HG02763 (cell line): ENCODE data around the gene RRP7A.
"Not testable (repeated sequence)": the region's sequence is repeated elsewhere in the genome, so short reads cannot be mapped to it uniquely, and the experiment has no call there.

Experiments
- ATAC-seq: cut with Tn5 transposase; IDR thresholded peaks from one replicate; pipeline ENCODE4 v1.9.1; 2021; ENCODE audit warnings: mild to moderate bottlenecking, moderate library complexity; ENCODE audit not compliant: unreplicated experiment

RRP7A gene

DNA sequence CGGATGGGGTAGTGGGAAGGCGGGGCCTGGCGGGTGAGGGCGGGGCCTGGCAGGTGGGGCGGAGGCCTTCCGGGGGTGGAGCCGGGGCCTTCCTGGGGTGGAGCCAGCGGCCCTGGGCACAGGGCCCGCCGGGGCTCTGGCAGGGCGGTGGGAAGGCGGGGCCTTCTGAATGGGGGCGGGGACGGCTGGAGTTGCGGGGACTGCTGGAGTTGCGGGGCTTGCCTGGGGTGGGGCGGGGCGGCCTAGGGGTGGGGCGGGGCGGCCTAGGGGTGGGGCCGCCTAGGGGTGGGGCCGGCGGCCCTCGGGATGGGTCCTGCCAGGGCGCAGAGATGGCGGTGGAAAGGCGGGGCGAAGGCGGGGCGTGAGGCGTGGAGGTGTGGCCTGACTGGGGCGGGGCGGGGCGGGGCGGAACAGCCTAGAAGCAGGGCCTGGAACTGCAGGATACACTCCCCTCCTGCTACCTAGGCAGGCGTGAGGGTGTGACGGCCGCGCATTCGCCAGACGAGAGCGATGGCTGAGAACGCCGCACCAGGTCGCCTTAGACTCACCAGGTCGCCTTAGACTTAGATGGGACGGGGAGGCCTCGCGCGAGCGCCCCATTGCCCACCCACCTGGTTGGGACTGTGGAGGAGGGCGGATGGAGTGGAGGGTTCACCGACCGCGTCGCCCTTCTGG is 19.3 kb downstream of the RRP7A start:
- ATAC-seq, result peak; percentile 73

DNA sequence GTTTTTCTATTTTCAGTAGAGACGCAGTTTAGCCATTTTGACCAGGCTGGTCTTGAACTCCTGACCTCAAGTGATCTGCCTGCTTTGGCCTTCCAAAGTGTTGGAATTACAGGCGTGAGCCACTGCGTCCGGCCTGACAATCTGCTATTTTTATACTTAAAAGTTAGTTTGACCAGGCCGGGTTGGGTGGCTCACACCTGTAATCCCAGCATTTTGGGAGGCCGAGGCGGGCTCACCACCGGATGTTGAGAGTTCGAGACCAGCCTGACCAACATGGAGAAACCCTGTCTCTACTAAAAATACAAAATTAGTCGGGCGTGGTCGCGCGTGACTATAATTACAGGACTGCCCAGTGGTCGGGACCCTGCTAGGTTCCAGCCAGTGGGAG is 19.8 kb downstream of the RRP7A start:
- ATAC-seq, result not testable (repeated sequence)

DNA sequence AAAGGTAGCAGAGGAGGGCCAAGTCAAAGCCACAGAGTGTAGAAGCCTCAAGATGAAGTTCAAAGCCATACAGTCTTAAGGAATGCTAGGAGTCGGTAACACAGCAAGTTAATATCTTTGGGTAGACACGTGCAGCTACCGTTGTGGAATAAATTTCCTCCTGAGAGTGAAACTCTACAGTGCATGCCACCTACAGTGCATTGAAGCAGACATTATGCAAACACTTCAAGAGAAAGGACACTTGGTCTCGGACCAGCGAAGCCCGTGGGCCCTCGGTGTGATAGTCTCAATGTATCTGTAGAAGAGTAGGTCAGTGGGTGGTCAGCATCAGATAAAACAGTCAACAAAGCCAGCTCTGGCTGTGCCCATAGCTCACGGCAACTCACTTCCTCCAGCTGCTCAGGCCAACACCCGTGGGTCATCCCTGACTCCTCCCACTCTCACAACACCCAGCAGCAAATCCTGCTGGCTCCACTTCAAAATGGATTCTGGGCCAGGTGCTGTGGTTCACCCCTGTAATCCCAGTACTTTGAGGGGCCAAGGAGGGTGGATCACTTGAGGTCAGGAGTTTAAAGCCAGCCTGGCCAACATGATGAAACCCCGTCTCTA is 24.0 kb downstream of the RRP7A start:
- not testable (repeated sequence) for ATAC-seq

DNA sequence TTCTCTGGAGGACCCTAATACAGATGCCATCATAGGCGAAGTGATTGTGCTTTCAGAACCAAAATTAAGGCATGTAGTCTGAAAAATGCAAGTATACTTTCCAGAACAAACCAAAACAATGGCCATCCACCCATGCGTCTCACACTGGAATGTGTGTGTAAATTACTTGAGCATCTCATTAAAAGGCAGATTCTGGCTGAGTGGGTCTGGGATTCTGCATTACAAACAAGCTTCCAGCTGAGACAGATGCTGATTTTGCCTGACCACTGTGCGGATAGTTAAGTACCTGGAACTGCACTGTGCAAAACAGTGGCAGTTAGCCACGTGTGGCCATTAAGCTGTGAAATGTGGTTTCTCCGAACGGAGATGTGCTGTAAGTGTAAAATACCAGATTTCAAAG is 26.2 kb downstream of the RRP7A start:
- no peak for ATAC-seq

DNA sequence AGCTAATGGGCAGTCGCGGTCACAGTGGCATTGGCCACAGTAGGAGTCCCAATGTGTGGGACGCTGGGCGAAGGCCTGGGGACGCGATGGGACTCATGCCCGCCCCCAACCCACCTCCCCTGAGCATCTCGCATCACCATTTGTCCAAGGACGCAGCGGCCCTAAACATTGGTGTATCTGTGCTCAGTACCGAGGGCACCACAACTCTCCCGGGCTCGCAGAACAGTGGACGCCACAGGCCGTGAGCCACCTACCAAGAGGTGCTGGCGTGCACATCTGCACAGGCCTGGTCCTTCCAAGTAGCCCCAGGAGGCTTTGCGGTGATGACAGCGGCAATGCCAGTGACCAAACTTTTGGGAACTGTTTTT is 27.3 kb downstream of the RRP7A start:
- ATAC-seq, result no peak

DNA sequence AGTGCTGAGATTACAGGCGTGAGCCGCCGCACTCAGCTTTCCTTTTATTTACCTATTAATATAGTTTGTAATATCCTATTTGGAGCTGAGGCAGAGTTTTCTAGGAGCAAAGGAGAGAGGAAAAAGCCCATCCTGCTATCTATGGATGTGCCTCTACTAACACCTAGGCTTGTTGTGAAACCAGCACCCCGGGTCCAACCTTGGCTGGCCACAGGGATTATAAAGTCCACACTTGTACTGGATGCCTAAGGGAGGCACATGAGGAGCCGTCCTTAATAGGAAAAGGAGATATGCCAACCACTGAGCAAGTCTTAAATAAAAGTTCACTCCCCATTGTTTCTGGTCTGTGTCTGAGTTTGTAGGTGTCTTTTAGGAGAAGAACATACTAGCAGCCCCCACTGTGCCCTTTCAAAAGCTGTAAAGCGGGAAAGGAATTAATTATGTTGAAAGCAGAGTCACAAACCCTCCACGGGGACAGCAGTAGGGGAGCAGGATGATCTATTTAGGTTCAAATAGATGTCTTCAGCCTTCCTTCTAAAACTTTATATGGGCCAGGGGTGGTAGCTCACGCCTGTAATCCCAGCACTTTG is 29.3 kb downstream of the RRP7A start:
- no peak for ATAC-seq

DNA sequence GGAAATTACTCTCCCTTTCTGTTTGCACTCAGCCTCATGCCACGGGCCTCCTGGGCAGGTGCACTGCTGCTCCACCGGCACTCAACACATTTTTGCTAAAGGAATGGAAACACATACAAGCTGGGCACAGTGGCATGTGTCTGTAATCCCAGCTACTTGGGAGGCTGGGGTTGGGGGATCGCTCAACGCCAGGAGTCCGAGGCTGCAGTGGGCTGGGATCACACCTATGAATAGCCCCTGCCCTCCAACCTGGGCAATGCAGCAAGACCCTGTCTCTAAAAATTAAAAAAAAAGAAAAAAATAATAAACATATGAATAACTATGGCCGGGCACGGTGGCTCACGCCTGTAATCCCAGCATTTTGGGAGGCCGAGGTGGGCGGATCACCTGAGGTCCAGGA is 30.6 kb downstream of the RRP7A start:
- no peak for ATAC-seq

DNA sequence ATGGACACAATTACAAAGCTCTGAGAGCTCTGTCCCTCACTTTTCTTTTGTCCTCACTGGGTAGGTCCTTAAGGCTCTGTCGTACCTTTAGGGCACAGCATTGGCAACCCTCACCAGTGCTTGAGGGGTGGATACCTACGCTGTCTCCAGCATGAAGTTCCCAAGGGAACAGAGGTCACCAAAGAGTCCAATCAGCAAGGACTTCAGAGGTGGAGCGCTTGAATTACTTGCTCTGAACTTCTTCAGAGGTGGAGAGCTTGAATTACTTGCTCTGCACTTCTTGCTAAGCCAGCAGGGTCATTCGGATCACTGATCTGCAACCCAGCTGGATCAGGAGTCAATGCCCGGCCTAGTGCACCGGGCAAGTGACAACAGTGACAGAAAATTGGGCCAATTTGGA is 35.1 kb downstream of the RRP7A start:
- no peak for ATAC-seq

DNA sequence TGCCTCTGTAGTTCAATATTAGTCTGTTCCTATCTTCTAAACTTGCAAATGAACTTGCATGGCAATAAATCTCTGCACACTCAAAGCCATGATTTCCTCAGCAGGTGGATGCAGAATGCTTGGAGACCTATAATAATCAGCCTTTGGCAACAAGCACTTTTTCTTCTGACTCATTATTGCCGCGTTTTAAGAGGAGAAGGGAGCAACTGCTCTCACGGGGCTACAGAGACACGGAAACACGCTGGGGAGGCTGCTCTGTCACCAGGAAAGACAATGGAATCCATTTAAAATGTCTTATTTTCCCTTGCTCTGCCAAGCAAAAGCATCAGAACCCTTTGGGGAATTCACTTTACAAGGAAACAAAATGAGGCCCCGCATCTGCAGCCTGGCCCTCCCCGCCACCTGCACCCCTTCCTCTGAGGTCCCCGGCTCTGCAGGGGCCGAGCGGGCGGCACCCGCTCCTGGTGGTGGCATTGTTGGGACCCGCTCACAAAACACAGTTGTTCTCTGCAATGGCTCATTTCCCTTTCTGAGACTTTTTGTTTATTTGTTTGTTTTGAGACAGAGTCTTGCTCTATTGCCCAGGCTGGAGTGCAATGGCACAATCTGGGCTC is 35.9 kb downstream of the RRP7A start:
- not testable (repeated sequence) for ATAC-seq

DNA sequence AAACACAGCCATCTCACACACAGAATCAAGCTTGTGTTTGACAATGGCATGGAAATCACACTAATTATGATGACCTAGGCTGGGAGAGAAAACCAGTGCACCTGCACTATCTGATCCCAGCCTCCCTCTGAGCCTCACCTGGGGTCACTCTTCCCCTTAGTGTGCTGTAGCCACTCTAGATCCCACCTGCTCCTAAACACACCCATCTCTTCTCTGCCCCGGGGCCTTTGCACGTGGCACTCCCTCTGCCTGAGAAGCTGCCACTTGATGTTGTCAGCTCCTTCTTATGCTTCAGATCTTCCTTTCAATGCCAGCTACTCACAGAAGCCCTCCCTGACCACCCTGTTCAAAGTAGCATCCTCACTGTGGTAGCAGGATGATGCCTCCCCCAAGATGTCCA is 44.5 kb downstream of the RRP7A start:
- ATAC-seq, result no peak

DNA sequence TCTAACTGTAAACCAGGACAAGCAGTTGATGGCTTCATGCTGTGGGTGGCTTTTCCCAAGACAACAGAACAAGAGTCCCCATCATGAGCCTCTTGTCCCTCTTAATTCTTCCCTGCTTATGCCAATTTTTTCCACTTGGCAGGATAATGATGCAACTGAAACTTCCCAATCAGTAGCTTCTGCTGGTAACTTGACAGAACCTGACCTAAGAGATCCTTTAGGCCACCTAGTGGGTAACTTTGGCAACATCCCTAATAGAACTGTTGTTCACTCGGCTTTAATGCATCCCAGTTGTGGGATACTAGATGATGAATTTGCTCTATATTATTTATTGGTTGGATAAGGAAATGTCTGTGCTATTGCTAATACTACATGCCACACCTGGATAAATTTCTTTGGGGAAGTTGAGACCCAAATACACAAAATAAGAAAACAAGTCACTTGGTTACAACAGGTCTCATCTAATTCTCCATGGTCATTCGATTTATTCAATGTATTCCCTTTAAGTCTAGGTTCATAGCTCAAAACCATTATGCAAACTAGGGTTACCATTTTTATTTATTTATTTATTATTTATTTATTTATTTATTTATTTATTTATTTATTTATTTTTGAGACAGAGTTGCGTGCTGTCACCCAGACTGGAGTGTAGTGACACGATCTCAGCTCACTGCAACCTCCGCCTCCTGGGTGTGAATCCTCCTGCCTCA is 46.0 kb downstream of the RRP7A start:
- no peak for ATAC-seq

DNA sequence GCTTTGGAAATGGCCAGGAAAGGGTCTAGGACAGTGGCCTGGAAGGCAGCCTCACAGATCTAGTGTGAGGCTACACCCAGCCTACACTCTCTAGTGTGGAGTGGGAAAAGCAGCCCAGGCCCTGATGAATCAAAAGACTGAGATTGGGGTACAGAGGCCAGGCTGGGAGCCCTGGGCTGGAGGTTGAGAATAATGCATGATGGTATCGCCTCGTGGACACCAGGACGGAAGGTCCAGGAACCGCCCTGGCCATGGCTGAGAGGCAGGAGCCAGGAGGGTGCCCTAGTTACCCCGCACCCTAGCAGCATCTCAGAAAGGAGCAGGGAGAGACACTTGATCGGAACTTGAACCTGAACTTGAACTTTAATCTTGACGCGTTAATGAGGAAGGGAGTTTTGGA is 46.9 kb downstream of the RRP7A start:
- no peak for ATAC-seq

DNA sequence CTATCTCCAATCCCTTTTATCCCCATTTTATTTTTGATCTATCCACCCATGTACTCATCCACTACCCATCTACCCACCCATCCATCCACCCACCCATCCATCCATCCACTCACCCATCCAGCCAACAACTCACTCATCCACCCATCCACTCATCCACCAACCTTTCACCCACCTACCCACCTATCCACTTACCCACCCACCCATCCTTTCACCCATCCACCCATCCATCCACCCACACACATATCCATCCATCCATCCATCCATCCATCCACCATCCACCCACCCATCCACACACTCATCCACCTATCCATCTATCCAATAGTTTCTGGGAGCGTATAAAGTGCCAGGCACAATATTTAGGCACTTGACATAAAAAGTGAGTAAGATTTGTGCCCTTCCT is 48.2 kb downstream of the RRP7A start:
- no peak for ATAC-seq

DNA sequence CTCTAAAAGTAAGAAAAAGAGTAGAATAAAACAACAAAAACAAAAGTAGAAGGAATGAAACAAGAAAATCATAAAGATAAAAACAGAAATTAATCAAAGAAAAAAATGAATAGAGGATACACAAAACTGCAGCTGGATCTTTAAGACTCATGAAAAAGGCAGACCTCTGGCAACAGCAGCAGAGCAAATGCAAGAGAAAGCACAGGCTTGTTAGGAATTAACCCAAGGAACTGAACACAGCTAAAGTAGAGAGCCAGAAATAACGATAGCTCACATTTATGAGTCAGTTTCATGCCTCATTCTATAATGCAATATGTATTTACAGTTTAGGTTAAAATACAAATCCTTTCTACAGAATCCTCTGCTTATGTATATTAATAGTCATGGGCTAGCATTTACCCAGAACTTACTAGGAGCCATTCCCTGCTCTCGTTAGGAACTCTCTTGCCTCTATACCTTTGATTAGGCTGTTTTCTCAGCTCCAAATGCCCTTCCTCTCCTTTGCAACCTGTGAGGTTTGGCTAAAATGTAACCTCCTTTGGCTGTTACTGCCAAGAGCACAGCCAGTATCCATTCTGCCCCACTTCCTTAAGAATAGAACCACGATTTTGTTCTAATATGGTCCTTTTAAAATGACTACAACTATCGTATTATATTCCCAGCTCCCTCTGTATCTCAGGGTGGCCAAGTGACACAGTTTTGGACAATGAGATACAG is 49.1 kb downstream of the RRP7A start:
- ATAC-seq, result no peak

DNA sequence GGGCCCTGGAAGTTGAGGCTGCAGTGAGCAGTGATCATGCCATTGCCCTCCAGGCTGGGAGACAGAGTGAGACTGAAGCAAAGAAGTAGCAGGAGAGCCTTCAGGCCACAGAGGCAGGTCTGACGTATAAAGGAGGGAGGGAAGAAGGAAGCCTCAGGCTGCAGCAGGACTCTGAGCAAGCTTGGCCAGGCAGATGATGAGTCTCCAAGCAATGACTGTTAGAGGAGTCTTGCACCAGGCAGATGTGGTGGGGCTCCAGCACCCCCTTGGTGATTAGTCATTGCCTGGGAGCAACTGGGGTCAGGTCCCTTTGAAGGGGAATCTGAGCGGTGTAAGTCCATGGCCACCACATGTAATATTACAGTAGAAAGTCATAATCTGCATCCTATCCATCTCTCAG is 50.8 kb downstream of the RRP7A start:
- ATAC-seq, result no peak

DNA sequence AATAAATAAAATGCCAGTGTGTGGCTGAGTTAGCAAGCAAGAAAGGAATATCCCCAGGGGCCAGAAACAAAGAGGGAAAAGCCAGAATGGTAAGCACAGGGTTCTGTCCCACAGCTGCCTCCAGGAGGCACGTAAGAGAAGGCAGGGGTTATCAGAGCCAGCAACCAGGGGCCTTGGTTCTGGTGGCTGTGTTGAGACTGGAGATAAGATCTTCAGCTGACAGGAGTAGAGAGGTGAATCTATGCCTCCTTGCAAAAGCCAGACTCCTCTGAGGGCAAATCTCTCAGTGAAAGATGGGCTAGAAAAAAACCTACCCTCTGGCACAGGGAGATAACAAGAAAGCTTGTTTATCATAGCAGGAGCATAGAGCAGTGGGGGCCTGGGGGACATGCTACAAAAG is 57.6 kb downstream of the RRP7A start:
- ATAC-seq, result no peak

DNA sequence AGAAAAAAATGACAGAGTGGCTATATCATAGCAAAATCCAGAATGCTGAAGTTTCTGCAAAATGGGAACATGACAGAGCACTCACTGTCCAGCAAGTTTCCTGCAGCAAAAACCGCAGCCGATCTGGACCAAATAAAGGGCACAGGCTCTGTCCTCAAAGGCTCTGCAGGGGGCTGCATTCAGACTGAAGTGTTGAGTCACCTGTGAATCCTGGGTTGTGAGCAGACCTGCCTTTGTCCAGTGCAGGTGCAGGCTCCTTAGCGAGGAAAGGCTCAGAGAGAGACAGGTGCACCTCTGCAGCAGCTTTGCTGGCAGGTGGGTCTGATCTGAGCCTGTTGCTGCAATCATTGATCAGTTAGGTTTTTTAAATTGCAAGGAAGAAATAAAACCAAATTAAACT is 58.1 kb downstream of the RRP7A start:
- no peak for ATAC-seq
